ENCODE data around the gene UCP2.

UCP2 gene

GRCh38 chr11:74009675-74010305 lies 27.1 kb upstream of the UCP2 start:
- no peak for DNase-seq (ENCODE audit: low spot score)

DNA sequence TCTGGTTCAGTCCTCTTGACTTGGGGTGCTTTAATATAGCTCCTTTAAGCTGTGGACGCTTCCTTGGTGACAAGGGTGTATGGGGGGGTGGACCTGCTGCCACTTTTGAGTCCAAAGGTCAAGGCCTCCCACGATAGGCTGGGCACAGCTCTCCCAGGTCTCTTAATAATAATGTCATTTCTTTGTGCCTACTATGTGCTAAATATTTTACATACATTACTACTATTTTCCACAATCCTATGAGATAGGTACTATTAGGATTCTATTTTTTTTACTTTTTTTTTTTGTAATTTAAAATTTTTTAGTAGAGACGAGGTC lies 26.5 kb upstream of the UCP2 start:
- no peak for DNase-seq (ENCODE audit: low spot score)

DNA sequence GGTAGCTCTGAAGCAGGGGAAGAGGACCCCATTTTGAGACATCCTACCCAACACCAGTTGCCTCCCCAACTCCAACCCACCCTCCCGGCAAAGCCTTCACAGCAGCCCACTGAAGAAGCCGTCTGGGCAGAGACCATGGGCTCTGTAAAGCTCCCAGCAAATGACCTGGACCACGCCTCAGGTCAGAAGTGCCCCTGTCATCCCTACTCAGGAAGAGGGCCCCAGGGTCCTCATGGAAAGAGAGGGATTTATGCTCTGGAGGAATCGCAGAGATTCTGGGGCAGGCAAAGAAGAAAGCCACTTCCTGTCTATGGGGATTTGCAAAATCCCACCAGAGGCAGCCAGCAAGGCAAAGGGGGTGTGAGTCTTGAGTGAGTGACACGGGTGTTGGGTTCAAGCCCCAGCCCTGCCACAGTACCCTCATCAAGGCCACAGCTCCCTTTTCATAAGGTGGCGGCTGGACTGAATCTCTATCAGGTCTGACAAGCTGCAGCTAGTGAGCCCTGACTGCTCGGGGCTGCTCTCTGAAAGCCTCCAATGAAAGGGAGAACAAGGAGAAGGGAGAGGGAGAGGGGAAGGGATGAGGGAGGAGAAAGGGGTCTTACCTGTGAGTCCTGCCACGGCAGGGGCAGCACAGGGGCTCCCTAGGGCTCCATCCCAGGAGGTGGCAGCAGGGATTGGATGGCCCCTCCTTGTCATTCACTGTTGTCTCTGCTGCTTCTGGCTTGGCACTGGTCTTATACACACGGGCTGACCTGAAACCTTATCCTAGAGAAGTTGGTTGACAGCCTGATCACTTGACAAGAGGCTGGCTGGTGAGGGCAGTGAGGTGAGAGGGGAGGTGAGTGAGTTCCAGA lies 26.0 kb upstream of the UCP2 start, which contains the start of gene UCP3:
Gene UCP3, minus strand, starts transcription at position 713 of the 857 bp plus-strand sequence. CDS start 2,043 bp downstream, outside the sequence.
- no peak for DNase-seq (ENCODE audit: low spot score)

- no peak for DNase-seq (ENCODE audit: low spot score)
Measured at GRCh38 chr11:74007691-74008372, 25.2 kb upstream of the UCP2 start.

DNA sequence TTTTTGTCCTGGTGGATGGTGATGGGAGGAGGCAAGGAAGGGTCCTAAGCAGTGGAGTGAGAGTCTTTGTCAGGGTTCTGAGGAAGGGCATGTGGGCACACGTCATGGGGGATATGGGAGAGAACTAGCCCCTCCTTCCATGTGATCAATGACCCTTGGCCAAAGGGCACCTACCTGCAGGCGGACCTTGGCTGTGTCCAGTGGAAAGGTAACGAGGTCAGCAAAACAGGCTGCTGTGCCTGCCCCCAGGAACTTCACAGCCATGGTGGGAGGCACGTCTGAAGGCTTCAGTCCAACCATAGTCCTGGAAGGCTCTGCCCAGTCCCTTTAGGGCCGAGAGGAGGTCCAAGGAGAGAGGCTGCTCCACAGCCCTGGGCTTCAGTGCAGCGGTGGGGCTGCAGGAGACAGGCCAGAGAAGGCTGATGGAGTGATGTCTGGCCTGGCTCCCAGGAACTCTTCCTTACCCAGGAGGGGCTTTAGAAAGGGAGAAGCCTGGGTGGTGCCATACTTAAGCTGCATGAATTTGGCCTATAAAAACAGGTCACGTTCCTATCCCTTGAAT lies 24.2 kb upstream of the UCP2 start:
- DNase-seq (ENCODE audit: low spot score), result no peak

DNA sequence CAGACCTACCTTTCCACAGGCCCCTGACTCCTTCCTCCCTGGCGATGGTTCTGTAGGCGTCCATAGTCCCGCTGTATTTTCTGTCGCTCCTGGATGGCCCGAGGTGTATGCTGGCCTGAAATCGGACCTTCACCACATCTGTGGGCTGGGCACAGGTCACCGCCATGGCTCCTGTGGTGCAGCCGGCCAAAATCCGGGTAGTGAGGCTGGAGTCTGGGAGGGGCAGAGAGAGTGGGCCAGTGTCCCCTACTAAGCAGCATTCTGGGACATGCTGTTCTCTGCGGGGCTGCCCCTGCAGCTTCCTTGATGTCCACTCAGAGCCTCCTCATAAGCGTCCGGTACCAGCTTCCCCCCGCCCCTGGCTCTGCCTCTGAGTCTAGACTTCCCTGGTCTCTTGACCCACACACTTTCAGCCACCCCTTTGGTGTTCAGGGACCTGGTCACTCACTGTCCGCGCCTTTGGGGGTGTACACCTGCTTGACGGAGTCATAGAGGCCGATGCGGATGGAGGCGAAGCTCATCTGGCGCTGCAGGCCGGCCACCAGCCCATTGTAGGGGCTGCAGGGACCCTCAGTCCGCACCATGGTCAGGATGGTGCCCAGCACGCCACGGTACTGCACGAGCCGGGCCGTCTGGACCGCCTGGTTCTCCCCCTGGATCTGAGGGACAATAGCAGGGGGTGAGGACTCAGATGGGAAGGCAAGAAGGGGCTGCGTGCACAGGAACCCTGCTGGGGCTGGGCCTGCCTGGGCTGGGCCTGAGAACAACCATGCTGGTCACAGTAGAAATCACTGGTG lies 23.3 kb upstream of the UCP2 start:
- DNase-seq (ENCODE audit: low spot score), result no peak

GRCh38 chr11:74004759-74005615 lies 22.3 kb upstream of the UCP2 start:
- no peak for DNase-seq (ENCODE audit: low spot score)

DNA sequence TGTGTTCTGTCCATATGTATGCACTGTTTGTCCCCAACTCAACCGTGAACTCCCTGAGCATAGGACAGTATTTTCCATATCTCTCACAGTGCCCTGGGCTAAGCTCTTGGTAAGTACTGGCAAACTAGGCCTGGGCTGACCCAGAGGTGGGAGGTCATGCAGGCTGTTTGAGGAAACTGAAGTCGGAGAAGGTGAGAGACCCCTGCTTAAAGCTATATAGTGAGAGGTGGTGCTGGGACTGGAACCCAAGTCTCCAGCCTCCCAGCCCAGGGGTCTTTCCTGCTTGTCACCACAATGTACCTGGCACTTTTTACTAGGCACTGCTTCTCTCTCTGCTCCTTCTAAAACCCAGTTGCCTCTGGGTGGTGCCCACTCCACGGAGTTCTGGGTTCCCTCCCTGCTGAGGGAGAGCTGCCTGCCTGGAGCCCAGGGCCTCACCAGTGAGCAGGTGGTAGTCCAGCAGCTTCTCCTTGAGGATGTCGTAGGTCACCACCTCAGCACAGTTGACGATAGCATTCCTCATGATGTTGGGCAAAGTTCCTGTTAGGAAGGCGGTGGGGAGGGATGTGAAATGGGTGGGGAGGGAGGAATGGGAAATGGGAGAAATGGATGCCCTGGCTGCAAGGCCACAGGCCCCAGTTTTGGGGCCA lies 21.5 kb upstream of the UCP2 start:
- DNase-seq (ENCODE audit: low spot score), result no peak

- DNase-seq (ENCODE audit: low spot score), result no peak
Measured at GRCh38 chr11:74002832-74003231, 20.2 kb upstream of the UCP2 start.

DNA sequence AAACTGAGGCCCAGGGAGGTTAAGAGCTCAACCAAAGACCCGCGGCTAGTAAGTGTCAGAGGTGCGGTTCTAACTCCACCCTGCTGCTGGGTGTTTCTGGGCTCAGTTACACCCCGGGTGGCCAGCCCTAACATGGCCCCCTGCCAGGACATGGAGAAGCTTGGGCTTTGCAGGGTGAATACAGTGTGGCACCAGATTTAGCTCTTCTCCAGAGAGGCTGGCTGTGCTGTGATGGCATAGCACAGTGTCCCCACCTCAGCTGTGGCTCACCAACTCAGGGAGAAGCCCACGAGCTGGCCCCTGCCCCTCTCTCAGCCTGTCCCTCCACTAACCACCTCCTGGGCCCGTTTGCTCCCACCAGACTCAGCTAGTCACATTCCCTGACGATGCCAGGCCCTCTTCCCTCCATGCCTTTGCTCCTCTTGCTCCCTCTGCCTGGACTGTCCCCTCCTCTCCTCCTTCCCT lies 19.2 kb upstream of the UCP2 start:
- no peak for DNase-seq (ENCODE audit: low spot score)

DNA sequence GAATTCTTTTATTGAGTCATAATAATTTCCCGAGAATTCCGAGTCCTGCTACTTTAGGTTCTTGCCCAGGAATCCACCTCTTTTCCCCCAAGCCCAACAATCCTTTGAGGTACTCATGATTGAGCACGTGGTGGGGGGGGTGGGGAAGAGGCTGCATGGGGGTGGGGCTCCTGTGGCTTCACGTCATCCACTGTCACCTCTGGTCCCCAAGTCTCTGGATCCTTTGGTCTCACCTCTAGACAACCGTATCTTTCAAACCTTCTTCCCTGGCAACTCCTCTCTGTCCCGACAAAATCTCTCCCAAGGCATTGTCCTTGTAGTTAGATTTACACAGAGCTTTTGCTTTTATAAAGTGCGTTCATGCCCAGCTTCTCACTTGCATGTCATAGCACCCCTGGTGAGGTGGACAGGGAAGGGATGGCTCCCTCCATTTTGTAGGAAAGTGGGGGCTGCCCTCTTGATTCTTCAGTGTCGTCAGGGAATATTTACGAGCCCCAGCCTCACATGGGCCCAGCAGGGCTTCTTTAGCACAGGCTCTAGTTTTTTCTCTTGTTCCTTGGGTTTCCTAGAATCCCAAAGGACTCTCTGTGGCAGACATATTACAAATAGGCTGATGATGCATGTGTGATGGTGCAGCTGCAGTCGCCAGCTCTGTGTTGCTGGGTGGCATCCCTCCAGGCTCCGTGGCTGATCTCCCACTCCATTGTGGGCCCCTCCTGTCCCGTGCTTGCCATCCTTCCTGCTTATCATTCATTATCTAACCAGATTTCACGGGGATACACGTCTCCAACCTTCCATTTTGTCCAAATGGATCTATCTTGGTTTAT lies 17.9 kb upstream of the UCP2 start:
- no peak for DNase-seq (ENCODE audit: low spot score)

GRCh38 chr11:73999581-74000306 lies 17.1 kb upstream of the UCP2 start:
- DNase-seq (ENCODE audit: low spot score), result no peak

- no peak for DNase-seq (ENCODE audit: low spot score)
Measured at GRCh38 chr11:73998846-73999575, 16.4 kb upstream of the UCP2 start.

DNA sequence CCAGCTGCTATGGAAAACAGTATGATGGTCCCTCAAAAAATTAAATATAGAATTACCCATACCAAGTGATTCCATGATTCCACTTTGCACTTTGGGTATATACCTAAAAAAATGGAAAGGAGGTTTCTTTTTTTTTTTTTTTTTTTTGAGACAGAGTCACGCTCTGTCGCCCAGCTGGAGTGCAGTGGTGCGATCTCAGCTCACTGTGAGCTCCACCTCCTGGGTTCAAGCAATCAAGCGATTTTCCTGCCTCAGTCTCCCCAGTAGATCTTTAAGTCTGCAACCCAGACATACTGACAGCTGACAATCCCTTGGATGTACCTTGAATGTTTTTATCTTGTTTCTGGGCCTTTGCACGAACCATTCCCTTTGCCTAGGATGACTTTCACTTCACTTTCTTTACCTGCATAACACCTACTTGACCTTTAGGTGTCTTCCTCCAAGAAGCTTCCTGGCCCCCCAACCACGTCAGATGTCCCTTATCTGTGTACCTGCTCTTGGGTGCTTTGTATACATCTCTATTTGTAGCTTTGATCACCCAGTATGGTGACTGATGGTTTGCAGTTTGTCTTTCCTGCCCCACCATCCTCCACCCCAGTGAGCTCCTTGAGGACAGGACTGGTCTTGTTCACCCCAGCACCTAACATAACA lies 14.6 kb upstream of the UCP2 start:
- DNase-seq (ENCODE audit: low spot score), result no peak

- no peak for DNase-seq (ENCODE audit: low spot score)
Measured at GRCh38 chr11:73996161-73996747, 13.6 kb upstream of the UCP2 start.

- DNase-seq (ENCODE audit: low spot score), result no peak
Measured at GRCh38 chr11:73995731-73996130, 13.1 kb upstream of the UCP2 start.

- DNase-seq (ENCODE audit: low spot score), result no peak
Measured at GRCh38 chr11:73995247-73995646, 12.6 kb upstream of the UCP2 start.
